Stimulated activated CD4-positive, alpha-beta T cell treated with anti-CD3 and anti-CD28 coated beads, TNF-alpha, amount 100 ng/mL, for 4 hours (primary cell): Measurements from ENCODE around the gene MLX.

Source experiments
- DNase-seq, 3 experiments: peaks; one replicate each; pipeline ENCODE4 v3.0.0-alpha.2; 2020; ENCODE audit warnings: low read depth in 3 of 3

MLX gene, protein sequence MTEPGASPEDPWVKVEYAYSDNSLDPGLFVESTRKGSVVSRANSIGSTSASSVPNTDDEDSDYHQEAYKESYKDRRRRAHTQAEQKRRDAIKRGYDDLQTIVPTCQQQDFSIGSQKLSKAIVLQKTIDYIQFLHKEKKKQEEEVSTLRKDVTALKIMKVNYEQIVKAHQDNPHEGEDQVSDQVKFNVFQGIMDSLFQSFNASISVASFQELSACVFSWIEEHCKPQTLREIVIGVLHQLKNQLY

DNA sequence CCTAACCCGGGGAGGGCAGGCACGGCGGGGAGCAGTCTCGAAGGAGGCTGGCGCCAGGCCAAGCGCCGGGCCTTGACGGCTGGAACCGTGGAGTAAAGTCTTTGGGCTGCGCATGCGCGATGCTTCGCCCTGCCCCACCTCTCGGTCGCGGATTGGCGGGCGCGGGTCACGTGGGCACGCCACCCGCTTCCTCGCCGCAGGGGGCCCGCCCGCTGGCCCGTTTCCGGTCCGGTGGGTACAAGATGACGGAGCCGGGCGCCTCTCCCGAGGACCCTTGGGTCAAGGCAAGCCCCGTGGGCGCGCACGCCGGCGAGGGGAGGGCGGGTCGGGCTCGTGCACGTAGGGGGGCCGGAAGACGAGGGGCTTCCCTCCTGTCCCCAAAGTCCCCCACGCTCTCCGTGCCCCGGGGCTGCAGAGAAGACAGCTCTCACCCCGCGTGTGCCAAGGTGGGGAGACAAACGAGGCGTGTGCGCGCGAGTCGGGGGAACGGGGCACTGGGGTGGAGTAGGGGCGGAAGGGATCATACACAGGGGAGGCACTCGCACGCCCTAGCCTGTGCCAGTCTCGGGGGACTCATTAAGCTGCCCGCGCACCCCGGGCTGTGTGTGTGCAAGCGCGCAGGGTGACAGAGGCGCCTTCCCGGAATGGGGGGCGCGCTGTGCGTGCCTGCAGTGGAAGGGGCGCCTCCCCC lies at the start of gene MLX:
Gene MLX, plus strand, starts transcription at position 218 of the 691 bp plus-strand sequence. Its CDS starts 25 bp downstream, at position 243.
- peak; percentile 81 to 91 (median 83) for DNase-seq

DNA sequence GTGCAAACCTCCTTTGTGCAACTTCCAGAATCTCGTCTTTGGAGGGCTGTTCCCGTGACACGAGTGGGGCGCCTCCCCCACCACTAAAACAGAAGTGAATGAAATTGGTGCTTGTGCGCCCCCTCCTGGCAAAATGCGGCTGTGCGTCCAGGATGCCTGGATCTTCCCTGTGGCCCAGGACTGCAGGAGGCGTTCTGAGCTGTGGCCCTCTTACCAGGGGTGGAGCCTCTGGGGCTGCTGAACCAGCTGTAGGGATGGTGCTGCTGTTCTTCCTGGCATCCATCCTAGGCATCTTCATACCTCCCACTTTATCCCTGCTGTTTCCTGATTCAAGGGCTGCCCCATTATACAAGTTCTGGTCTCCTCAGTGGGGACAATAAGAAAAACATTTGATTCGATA lies 49.4 kb upstream of the MLX start:
- peak; percentile 58 to 71 (median 63) for DNase-seq

DNA sequence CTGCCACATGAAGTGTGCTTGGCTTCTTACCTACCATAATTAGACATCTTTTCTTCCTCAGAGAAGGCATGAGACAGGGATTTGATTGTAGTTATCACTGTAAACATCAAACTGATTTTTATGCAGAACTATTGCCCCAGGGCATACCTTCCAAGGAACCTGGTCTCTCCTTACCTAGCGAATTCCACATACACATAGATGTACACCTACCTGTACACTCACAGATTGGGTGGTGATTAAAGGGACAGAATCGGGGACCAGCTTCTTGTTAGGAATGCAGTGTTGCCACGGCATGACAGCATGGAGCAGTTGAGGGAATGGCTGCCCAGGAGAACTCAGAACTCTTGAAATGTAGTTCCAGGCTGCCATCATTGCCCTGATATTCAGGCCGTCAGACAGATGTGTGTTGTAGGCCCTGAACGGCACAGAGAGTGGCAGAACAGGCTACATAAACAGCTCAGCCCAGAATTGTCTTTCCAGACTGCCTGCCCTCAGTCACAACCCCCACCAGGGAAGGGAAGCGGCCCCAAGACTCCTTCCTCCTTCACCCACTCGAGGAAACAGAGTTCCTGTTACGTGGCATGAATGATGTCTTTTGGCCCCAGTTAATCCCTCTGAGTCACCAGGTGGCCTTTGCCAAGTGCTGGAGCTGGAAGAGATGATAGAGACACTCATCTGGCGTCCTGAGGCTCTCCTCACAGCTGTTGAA lies 48.7 kb upstream of the MLX start:
- no peak for DNase-seq

DNA sequence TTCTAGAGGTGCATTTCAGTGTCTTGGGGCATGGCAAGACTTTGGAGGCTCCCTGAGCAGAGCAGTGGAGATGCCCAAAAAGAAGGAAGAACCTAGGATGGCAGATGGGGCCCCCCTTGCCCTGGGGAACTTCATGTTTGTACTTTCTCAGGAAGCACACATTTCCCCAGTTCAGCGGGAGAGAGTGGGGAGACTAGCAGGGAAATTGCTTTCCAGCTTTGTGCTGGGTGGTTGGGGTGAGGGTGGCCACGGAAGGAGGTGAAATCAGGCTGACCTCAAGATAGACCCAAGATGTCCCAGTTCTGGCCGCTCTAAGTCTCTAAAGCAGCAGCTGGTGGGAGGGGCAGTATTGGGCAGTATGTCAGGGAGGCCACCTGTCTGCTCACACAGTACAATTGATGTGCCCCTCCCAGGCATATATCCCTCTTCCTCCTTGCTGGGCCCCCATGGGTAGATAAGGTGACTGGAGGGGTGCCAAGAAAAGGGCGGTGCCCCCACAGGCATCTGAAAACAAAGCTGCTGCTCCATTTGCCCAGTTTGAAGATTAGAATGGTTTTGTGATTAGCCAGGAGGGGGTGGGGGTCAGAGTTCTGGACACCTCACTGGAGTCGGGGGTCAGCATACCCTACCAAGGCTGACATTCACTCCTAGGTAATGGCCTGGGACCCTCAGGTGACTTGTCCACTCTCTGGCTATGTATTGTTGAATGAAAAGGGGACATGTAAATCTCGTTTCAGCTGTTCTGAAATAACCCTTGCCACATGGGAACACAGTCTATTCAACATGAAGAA lies 48.0 kb upstream of the MLX start:
- DNase-seq: no peak

DNA sequence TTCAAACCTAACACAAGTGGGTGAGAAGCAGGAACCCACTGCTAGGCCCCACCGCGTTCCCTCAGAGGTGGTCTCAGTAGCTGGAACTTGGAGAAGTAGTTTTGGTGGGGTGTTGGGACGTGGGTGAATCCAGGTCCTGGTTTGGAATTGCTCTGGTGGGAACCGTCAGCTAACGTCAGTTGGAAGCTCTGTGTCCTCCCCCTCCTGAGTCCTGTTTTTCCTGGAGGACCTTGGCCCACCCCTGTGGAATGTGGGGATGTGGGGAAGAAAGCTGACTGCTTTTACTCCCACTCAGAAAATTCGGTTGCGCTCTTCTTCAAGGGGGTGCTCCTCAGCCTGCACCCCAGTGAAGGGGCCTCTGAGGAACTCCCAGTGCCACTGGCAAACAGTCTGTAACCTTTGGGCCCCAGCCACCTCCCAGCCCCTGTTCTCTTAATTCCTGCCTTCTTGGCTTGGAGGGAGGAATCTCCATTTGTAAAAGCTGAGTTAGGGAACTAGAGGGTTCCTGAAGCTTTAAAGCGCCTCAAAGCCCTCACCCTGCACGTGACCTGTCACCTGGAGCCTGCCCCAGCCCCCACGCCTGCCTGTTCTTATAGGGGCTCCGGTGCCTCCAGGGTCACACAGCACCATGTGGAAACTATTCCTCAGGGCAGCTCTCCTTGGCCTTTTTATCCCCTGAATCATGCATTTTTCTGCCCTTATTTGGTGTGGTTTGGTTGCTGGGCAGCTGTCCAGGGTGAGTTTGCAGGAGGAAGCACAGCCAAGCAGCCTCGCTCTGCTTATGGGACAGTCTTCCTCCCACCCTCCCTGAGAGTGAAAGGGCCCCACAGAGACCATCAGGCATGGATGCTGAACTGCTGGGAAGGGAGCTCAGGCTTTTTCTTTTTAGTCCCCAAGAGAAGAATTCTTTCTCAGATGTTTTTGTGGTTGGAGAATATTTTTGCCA lies 47.1 kb upstream of the MLX start:
- no peak for DNase-seq

DNA sequence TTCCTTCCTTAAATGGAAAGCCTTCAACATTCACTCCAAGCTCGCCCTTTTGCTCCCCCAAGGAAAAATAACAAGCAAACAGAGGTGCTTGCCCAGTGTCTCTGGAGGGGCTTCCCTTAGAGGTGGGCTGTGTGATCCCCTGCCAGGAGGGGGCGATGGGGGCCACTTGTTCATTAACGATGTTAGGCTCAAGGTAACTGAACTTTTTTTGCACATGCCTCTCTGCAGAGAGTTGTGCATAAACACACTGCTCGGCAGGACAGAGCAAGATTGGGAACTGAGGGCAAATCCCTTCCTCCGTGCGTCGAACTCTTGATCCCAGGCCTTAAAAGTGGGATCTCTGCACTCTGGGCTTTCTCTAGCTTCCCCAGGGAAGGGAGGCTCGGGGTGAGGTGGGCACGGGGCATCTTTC lies 46.4 kb upstream of the MLX start:
- no peak for DNase-seq

DNA sequence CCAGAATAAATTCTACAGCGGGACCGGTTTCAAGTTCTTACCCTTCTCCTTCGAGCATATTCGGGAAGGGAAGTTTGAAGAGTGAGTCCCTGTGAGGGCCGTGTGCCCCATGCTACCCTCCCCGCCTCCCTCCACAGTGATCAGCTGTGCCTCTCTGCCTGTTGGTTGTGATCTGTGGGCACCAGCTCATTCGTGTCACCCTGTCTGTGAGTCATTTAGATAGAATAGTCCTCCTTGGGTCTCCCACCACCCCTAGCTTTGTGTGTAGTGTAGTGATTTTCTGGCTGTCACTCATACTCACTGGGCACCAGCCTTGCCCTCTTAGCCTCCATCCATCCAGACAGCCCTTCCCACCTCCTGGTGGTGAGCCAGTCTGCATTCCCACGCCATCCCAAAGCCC lies 45.9 kb upstream of the MLX start:
- no peak for DNase-seq

DNA sequence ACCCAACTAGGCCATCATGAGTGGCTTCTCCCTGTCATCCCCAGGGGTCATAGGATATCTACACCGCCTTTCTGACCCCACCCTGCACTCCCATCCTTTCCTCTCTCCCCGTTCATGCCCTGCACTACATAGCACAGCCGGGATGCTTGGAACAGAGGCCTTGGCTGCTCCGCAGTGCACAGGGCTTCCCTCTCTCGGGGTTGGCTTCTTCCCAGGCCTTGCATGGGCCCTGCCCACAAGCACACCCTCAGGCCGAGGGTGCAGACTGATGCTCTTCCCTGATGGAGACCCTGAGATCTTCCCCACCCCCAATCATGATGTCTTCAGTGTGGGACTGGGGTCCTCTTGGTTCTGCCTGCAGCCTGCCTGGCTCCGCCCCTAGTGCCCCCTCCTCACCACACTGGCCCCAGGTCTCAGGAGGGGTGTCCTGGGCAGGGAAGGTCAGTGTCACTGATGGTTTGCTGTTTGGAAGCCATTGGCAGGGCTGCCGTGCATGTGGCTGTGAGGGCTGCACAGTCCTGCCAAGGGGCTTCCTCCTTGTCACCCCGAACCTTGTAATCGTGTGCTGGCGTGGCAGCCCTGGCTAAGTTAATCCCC lies 45.1 kb upstream of the MLX start:
- DNase-seq: no peak

DNA sequence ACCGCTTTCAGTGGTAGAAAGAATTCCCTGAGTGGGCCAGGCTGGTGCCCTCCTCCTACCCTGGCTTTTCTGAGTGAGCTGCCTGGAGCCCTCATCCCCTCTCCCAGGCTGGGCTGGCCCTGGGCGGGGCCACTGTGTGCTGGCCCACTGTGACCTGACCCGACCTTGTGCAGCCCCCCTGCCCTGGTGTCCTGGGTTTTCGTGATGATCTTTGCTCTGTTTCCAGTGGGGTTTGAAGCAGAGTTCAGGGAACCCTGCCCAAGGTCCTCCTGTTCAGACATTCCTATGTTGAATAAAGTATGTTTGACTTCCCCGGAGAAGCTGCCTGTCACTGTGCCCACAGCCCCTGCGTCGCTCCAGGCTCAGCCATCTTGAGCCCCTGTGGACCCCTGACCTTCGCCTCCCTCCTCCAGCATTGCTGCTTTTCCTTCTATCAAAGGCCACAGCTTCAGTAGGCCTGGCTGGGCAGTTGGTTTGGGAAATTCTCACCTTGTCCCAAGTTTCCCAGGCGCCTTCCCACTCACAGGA lies 44.6 kb upstream of the MLX start:
- DNase-seq: no peak

DNA sequence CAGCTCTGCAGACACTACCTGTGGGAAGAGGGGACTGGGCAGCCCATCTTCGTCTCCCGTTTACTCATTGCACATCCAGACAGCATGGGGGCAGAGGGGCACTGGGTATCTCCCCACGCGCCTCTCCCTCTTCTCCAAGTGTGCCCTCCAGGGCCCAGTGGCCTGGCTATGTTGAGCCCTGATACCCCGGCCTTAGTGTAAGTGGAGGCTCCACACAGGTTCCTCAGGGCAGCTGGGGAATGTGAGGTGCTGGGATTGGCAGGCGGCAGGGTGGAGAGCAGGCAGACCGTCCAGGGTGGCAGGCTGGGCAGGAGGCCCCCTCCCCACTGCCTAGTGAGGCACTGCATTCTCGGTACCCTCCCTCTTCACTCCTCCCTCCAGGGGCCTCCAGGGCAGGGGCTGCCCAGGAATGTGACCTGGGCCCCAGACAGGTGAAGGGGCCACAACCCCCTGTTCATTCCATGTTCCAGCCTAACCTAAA lies 44.1 kb upstream of the MLX start:
- no peak for DNase-seq

DNA sequence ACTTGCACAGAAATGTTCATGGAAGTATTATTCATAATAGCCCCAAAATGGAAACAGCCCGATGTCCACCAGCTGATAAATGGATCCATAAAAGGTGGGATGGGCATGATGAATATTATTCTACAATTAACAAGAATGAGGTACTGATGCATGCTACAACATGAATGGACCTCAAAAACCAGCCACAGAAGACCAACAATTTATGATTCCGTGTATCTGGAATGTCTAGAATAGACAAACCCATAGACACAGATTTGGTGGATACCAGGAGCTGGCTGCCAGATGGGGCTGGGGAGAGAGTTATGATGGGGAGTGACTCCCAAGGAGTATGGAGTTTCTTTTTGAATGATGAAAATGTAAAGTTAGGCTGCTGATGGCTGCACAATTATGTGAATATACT lies 41.7 kb upstream of the MLX start:
- DNase-seq: no peak

DNA sequence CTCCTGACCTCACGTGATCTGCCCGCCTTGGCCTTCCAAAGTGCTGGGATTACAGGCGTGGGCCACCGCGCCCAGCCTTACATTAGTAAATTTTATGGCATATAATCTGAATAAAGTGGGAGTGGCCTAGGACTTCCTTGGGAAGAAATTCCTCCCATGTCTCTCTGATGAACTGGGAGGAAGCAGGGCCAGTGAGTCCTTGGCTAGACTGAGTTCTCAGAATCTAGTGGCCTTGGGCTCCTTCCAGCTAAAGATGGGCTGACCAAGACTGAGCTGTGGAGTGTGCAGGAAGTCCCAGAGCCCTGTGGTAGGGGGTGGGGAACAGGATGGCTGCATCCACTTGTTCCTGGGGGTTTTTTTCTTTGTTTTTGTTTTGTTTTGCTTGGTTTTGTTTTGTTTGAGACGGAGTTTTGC lies 40.9 kb upstream of the MLX start:
- DNase-seq: no peak

DNA sequence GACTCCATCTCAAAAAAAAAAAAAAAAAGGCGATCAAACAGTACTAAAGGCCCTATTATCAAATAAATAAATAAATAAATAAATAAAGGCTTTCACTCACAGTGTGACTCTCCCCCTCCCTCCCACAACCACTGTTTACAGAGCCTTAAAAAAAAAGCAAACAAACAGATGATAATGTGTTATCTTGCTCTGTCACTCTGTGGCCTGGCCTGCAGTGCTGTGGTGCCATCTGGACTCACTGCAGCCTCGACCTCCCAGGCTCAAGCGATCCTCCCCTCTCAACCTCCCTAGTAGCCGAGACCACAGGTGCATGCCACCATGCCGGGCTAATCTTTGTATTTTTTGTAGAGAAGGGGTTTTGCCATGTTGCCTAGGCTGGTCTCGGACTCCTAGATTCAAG lies 39.0 kb upstream of the MLX start:
- DNase-seq: no peak

DNA sequence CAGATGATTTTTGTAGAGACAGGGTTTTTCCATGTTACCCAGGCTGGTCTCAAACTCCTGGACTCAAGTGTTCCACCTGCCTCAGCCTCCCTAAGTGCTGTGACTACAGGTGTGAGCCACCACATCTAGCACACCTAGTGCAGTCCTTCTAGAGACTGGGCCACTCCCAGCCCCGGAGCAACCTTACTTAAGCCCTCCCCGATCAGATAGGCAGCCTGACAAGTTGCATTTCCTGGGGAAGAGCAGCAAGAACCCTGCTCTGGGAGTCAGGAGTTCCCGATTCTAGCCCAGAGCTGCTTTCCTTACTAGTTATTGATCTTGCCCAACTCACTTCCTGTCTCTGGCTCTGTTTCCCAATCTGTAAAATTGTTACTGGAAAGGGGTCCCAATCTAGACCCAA lies 37.8 kb upstream of the MLX start:
- no peak for DNase-seq

DNA sequence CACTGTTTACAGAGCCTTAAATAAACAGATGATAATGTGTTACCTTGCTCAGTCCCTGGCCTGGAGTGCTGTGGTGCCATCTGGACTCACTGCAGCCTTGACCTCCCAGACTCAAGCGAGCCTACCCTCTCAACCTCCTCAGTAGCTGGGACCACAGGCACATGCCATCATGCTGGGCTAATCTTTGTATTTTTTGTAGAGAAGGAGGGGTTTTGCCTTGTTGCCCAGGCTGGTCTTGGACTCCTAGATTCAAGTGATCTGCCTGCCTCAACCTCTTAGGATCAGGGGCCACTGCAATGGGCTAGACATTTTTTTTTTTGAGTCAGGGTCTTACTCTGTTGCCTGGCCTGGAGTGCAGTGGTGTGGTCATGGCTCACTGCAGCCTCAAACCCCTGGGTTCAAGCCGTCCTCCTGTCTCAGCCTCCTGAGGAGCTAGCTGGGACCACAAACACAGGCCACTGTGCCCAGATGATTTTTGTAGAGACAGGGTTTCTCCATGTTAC lies 35.9 kb upstream of the MLX start:
- DNase-seq: no peak

DNA sequence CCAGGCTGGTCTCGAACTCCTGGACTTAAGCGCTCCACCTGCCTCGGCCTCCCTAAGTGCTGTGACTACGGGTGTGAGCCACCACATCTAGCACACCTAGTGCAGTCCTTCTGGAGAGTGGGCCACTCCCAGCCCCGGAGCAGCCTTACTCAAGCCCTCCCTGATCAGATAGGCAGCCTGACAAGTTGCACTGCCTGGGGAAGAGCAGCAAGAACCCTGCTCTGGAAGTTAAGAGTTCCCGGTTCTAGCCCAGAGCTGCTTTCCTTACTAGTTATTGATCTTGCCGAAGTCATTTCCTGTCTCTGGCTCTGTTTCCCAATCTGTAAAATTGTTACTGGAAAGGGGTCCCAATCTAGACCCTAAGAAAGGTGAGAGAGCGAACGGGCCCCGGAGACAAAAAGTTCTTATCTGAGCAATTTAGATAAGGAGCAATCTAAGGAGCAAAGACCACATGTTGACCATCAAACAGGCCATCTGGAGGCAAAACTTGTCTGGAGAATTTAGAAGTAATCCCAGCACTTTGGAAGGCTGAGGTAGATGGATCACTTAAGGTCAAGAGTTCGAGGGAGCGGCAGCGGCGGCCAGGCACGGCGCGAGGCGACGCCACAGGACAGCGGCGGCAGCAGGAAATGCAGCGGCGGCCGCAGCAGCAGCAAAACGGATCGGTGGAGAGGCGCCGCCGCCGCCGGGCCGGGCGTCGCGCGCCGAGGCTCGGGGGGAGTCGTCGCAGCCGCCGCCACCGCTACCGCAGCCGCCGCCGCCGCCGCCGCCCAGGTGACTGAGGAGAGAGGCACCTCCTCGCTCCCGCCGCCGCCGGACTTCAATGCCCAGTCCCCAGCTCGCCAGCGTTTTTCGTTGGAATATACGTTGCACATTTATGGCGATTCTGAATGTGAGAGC lies 35.2 kb upstream of the MLX start:
- peak in 1 of 3 experiments; percentile 20 for DNase-seq

DNA sequence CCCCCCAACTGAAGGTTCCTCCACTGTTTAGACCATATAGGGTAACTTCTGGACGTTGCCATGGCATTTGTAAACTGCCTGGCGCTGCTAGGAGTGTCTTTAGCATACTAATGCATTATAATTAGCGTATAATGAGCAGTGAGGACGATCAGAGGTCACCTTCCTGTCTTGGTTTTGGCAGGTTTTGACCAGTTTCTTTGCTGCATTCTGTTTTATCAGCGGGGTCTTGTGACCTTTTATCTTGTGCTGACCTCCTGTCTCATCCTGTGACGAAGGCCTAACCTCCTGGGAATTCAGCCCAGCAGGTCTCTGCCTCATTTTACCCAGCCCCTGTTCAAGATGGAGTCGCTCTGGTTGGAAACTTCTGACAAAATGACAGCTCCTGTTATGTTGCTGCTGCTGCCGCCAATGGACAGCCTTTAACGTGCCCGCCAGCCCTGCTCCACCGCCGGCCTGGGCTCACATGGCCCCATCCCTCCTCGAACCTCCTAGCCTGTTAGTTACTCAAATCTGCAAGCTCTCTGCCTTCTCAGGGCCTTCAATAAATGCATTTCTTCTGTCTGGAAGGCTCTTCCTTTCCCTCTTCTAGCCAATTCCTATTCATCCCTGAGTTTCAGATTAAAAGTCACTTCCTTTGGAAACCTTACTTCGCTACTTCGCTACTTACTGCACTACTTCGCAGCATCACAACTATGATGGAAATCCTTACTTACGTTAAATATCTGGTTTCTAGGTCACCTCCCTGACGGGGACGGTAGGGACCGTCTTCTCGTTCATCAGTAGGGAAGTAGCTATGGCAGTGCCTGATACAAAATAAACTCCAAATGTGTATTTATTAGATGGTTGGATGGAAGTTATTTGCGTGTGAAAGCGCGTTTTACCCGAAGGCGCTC lies 31.5 kb upstream of the MLX start:
- no peak for DNase-seq

DNA sequence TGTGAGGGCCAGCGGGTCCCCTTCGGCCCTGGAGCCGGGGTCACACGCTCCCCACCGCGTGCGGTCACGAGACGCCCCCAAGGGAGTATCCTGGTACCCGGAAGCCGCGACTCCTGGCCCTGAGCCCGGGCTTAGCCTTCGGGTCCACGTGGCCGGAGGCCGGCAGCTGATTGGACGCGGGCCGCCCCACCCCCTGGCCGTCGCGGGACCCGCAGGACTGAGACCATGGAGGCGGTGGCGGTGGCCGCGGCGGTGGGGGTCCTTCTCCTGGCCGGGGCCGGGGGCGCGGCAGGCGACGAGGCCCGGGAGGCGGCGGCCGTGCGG lies 30.9 kb upstream of the MLX start, which contains the start of gene NAGLU:
Gene NAGLU, plus strand, starts transcription at position 194 of the 324 bp plus-strand sequence. Its CDS starts 32 bp downstream, at position 226.
- peak; percentile 64 to 82 (median 69) for DNase-seq
